NB4 (cell line): ENCODE data around the gene GOLT1A.
"Not testable (repeated sequence)": the region's sequence is repeated elsewhere in the genome, so short reads cannot be mapped to it uniquely, and the experiment has no call there.

ENCODE experiments used
- DNase-seq: peaks from one replicate; pipeline ENCODE4 v3.0.0; 2010; ENCODE audit warnings: low read depth
- H3K4me3 ChIP-seq: one replicate; pipeline ENCODE4 v1.5.1; 2011; ENCODE audit warnings: mild to moderate bottlenecking, low read depth, low read length, moderate library complexity
- CTCF ChIP-seq: IDR thresholded peaks from one replicate; pipeline ENCODE4 v1.5.1; 2012; ENCODE audit warnings: low read depth, low read length
- MAX ChIP-seq: IDR thresholded peaks from 2 replicates; pipeline ENCODE4 v1.6.1; 2011; ENCODE audit warnings: low read depth, low read length
- MYC ChIP-seq: IDR thresholded peaks from 2 replicates; pipeline ENCODE4 v1.6.1; 2011; ENCODE audit warnings: low read depth, low read length
- POLR2A ChIP-seq: IDR thresholded peaks from 2 replicates; pipeline ENCODE4 v1.6.1; 2011; ENCODE audit warnings: mild to moderate bottlenecking; ENCODE audit not compliant: insufficient read length; ENCODE audit errors: extremely low read depth

GOLT1A gene

GRCh38 chr1:204241050-204241449 is 27.3 kb upstream of the GOLT1A start:
- H3K4me3 ChIP-seq, result no peak overlapping the region
- DNase-seq, result peak; percentile 12
- TF ChIP-seq CTCF (no peak), MYC (no peak), POLR2A (no peak), MAX (no peak)

- no peak for DNase-seq
- no peak overlapping the region for H3K4me3 ChIP-seq
- TF ChIP-seq CTCF (no peak), POLR2A (no peak), MAX (no peak), MYC (no peak)
These were observed 26.4 kb upstream of the GOLT1A start for GRCh38 chr1:204240233-204240632.

GRCh38 chr1:204239401-204239800 is 25.6 kb upstream of the GOLT1A start:
- H3K4me3 ChIP-seq, DNase-seq: not testable (repeated sequence)

- DNase-seq, H3K4me3 ChIP-seq: not testable (repeated sequence)
These were observed 24.7 kb upstream of the GOLT1A start for GRCh38 chr1:204238520-204238919.

- H3K4me3 ChIP-seq, DNase-seq: not testable (repeated sequence)
These were observed 23.7 kb upstream of the GOLT1A start for GRCh38 chr1:204237515-204237914.

- H3K4me3 ChIP-seq, result no peak overlapping the region
- no peak for DNase-seq
- TF ChIP-seq POLR2A, result no peak
- no peak for TF ChIP-seq CTCF
- TF ChIP-seq MAX, result no peak
These were observed 18.7 kb upstream of the GOLT1A start for GRCh38 chr1:204232526-204232925.

GRCh38 chr1:204230211-204230610 is 16.4 kb upstream of the GOLT1A start:
- TF ChIP-seq MAX (no peak), MYC (no peak), POLR2A (no peak), CTCF (no peak)
- DNase-seq, result no peak
- H3K4me3 ChIP-seq, result no peak overlapping the region

- TF ChIP-seq POLR2A (no peak), MYC (no peak), MAX (no peak), CTCF (no peak)
- H3K4me3 ChIP-seq, result no peak overlapping the region
- DNase-seq, result no peak
These were observed 15.1 kb upstream of the GOLT1A start for GRCh38 chr1:204228896-204229295.
